NOMO-1 (cell line): ENCODE data around the gene OR11H7.
"Not testable (repeated sequence)": the region's sequence is repeated elsewhere in the genome, so short reads cannot be mapped to it uniquely, and the experiment has no call there.

Experiments
- DNase-seq, 2 experiments: peaks; one replicate each; lab custom pipeline; 2025; ENCODE audit not compliant: unreplicated experiment in 2 of 2; lab: John Stamatoyannopoulos, UW

OR11H7 gene

DNA sequence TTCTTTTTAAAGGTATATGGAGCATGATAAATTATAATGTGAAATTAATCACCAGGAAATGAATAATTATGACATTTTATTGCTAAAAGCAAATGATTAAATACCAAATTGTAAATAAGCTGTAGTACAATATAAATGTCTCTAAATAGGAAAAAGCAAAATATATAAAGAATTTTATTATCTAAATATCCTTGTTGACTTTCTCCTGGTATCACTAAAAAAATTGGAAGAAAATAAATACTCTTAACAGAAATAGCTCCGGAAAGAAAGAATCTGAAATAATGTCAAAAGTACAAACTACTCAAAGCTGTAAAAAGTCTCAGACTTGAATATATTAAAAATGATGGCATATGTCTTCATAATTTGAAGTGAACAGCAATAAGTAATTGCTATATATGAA is at the start of gene OR11H7:
Gene OR11H7, plus strand, starts transcription at position 301 of the 400 bp plus-strand sequence.
- no peak for DNase-seq

DNA sequence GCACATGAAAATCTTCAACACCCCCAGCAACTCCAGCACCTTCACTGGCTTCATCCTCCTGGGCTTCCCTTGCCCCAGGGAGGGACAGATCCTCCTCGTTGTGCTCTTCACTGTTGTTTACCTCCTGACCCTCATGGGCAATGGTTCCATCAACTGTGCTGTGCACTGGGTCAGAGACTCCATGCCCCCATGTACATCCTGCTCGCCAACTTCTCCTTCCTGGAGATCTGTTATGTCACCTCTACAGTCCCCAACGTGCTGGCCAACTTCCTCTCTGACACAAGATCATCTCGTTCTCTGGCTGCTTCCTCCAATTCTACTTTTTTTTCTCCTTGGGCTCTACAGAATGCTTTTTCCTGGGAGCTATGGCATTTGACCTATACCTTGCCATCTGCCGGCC is 49.6 kb upstream of the OR11H7 start:
- peak; percentile 66 to 89 for DNase-seq

DNA sequence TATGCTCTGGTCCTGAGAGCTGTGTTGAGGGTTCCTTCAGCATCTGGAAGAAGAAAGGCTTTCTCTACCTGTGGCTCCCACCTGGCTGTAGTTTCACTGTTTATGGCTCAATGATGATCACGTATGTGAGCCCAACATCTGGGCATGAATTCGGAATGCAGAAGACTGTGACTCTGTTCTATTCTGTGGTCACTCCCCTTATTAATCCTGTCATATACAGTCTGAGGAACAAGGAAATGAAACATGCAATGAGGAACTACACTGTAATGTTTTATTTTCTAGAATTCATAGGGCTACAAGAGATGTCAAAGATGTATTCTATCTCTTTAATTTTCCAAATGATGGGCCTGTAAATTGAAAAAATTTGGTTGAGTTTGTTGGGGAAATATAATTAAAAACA is 48.9 kb upstream of the OR11H7 start:
- peak in 1 of 2 experiments; percentile 94 for DNase-seq

DNA sequence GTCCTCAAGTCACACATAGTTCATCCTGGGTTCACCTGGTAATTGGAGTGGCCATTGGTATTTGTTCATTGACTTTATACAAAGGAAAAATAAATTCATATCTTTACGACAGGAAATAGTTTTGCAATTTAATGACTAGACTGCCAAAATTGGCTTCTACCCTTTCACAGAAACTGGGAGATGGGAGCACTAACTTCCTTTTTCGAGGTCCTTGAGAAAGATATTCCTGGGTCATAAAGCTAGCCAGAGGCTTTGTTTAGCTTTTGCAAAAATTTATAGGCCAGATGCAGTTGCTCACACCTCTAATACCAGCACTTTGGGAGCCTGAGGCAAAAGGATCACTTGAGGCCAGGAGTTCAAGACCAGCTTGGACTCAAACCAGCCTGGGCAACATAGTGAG is 48.3 kb upstream of the OR11H7 start:
- peak in 1 of 2 experiments; percentile 71 for DNase-seq

DNA sequence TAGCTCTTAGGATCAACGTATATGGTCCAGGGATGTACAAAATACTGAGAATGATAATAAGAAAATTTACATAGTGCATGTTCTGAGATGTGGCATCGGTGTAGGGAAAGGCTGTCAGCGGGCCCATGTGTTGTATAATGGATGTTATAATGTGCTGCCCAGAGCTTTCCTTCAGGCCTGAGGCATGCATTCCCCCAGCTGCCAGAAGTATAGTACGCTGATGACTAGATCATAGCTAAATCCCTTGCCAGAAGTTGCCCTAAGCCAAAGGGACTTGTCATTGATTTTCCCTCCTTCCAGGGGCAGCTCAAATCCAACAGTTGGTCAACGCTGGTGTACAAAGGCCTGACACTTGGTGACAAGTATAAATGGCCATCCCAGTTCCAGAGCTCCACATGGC is 44.6 kb upstream of the OR11H7 start:
- DNase-seq, result no peak

DNA sequence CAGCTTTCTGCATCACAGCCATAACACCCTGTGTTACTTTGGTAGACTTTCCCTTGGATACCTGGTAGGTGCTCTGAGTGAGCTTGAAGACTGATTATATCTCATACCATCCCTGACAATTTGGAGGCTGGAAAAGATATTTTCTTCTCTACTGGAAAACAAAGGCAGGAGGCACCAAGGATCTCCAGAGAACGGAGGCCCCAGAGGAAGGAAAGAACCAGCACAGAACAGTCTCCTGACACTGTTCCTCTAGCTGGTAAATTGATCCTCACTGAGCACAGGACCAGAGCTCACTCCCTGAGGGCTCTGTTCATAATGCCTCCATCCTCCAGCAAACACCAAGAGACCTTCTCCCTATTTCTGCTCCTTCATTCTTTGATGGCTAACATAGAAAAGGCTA is 38.2 kb upstream of the OR11H7 start, which contains the start of gene OR11G2:
Gene OR11G2, plus strand, starts transcription at position 301 of the 400 bp plus-strand sequence. CDS start 6,542 bp downstream, outside the sequence.
- DNase-seq, result no peak

DNA sequence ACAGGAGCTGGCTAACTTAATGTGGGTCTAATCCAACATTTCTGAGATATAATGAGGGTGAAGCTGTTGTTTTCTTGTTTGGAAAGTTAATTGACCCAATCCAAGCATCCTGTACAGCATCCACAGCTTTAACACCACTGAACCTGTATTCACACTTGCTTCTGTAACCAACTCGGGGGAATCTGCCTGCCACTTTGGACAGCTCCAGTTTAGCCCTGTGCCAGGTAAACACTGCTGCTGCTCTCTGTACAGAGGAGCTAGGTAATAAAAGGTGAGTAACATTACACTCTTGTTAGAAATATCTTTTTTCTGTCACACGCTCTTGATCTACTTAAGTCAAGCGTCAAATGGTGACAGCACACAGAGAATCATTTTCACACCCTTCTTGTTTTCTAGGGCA is 37.4 kb upstream of the OR11H7 start:
- no peak for DNase-seq

DNA sequence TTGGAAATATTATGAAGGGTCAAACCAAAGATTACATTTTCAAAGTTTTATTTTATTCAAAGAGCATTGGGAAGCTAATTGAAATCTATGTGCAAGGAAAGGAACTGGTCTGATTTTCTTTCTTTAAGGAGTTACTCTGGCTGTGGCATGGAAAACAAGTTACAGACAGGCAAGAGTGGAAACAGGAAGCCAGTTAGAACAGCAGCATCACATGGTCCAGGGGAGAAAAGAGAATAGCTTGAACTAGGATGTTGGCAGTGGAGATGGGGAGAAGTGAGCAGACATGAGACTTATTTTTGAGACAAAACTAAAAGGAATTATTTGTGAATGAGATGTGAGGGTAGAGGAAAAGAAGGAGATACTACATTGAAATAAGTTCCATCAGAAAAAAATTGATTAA is 34.7 kb upstream of the OR11H7 start:
- DNase-seq, result no peak

DNA sequence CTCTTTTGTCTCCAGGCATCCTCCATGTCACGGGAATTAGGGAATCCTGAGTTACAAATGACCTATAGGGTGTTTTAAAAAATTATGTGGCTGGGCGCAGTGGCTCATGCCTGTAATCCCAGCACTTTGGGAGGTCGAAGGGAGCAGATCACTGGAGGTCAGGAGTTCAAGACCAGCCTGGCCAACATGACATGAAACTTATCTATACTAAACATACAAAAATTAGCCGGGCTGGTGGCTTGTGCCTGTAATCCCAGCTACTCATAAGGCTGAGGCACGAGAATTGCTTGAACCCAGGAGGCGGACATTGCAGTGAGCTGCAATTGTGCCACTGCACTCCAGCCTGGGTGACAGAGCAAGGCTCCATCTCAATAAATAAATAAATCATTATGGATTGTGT is 33.6 kb upstream of the OR11H7 start:
- not testable (repeated sequence) for DNase-seq

DNA sequence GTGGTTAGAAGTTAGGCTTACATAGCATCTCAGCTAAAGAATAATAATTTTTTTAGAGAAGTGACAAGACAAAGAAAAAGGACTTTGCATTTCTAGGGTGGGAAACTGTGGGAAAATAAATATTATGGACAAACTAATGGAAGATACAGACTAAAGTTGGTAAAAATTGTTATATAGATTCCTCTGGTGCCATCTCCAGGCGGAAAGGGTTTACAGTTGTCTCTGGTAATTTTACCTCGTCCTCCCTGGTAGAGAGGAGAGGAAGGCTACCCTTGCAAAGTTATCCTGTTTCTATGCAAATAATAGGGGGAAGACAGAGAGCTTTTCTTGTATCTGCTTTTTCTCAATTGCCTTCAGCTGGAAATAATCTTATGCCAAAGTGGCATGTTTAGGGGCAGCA is 32.9 kb upstream of the OR11H7 start:
- no peak for DNase-seq

DNA sequence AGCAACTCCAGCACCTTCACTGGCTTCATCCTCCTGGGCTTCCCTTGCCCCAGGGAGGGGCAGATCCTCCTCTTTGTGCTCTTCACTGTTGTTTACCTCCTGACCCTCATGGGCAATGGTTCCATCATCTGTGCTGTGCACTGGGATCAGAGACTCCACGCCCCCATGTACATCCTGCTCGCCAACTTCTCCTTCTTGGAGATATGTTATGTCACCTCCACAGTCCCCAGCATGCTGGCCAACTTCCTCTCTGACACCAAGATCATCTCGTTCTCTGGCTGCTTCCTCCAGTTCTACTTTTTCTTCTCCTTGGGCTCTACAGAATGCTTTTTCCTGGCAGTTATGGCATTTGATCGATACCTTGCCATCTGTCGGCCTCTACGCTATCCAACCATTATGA is 31.3 kb upstream of the OR11H7 start:
- DNase-seq, result peak; percentile 49 to 68

DNA sequence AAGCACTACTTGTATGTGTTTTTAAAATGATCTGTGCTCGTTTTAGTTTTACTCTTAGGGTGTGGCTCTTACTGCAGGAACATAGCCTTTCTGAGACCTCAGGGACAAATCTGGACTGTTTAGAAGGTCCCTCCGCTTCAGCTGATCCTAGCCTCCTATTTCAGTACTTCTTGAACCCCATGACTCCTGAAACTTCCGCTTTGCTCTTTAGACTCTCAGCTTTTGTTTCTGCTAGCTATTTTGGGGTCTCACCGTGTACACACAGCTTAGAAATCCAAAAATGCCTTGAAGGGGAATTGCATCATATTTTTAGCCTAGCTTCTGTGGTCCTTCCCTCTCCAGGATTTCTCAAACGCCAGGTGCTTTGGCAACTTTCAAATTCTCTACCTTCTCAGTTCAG is 29.8 kb upstream of the OR11H7 start:
- no peak for DNase-seq

DNA sequence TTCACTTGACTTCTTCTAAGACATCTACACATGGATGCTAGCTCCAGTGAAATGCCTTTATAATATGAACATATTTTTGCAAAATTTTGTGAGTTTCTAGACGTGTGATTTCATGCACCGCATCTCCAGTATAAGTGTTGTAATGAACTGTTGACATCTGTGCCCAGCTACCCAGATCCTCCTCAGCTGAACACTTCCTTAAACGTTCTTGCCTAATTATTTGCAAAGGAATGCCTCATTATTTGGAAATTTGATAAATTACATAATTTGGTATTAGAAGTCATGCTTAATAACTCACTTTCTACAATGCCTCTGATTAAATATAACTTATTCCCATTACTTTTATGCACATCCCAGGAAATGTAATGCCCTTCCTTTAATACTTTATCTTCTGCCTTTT is 24.1 kb upstream of the OR11H7 start:
- DNase-seq, result peak in 1 of 2 experiments; percentile 3

DNA sequence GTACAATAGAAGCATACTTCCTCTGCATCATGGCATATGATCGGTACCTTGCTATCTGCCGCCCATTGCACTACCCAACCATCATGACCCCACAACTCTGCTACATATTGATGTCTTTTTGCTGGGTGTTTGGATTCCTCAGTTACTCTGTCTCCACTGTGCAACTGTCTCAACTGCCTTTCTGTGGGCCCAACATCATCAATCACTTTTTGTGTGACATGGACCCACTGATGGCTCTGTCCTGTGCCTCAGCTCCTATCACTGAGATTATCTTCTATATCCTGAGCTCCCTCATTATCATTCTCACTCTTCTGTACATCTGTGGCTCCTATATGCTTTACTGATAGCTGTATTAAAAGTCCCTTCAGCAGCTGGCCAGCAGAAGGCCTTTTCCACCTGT is 19.2 kb upstream of the OR11H7 start:
- DNase-seq, result no peak

DNA sequence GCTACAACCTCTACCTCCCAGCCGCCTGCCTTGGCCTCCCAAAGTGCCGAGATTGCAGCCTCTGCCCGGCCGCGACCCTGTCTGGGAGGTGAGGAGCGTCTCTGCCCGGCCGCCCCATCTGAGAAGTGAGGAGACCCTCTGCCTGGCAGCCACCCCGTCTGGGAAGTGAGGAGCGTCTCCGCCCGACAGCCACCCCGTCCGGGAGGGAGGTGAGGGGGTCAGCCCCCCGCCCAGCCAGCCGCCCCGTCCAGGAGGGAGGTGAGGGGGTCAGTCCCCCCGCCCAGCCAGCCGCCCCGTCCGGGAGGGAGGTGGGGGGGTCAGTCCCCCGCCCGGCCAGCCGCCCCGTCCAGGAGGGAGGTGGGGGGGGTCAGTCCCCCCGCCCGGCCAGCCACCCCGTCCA is 16.4 kb upstream of the OR11H7 start:
- not testable (repeated sequence) for DNase-seq

DNA sequence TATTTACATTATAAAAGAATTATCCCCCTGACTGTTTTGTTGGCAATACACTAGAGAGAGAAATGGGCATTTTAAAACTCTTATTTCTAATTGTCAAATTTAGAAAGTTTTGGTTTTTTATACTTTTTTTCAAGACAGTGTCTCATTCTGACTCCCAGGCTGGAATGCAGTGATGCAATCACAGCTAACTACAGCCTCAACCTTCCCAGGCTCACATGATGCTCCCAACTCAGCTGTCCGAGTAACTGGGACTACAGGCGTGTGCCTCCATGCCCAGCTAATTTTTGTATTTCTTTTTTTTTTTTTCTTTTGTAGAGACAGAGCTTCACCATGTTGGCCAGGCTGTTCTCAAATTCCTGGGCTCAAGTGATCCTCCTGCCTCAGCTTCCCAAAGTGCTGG is 13.6 kb upstream of the OR11H7 start:
- DNase-seq, result no peak

DNA sequence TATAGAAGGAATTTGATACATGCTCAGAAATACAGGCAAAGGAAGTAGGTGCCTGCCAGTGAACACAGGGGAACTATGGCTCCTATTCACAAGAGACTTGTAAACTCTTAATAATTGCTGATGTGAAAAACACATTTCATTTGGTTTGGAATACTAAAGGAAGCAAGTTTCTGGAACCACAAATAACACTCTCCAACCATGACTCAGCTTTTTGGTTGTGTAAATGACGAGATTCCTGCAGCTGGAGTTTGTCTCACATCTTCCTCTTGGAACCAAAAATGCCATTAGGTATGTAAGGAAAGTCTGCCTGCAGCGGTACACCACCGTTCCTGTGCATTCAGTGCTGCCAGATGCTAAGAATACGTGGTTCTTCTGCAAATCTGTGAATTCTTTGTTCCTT is 9.7 kb upstream of the OR11H7 start:
- no peak for DNase-seq

DNA sequence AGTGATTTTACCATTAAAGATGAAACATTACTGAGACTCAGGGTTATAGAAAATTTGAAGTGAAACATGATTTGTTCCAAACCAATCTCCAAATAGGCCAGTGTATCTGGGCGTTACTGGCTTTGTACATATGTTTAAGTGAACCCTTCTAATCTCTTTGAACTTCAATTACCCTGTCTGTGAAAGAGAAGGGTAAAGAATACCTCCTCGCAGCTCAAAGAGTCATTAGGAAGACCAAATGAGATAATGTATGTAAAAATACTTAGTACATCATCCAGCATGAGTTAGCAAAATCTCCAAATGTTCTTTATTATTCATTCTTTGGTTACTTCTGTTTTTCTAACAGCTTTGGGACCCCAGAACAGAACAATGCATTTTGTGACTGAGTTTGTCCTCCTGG is 5.4 kb upstream of the OR11H7 start, which contains the start of gene OR11H6:
Gene OR11H6, plus strand, starts transcription at position 301 of the 400 bp plus-strand sequence. Its CDS starts 0 bp downstream, at position 301.
- DNase-seq, result no peak

DNA sequence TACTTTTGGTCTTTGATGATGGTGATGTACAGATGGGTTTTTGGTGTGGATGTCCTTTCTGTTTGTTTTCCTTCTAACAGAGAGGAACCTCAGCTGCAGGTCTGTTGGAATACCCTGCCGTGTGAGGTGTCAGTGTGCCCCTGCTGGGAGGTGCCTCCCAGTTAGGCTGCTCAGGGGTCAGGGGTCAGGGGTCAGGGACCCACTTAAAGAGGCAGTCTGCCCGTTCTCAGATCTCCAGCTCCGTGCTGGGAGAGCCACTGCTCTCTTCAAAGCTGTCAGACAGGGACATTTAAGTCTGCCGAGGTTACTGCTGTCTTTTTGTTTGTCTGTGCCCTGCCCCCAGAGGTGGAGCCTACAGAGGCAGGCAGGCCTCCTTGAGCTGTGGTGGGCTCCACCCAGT is 6.6 kb downstream of the OR11H7 start:
- not testable (repeated sequence) for DNase-seq

DNA sequence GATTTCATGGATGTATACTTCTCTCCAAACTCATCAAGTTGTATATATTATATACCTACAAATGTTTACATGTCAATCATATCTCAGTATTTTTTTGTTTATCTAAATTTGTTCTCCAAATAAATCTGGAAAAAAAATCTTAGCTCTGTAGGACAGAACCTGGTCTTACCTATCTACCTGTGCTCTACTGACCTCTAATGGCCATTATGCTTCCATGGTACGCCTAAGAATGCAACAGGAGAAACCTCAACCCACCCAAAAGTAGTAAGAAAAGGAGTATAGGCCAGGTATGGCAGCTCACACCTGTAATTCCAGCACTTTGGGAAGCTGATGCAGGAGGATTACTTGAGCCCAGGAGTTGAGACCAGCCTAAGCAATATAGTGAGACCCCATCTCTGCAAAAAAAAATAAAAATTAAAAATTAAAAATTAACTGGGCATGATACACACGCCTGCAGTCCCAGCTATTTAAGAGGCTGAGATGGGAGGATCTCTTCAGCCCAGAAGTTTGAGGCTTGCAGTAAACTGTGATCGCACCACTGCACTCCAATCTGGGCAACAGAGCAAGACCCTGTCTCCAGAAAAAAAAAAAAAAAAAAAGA is 19.0 kb downstream of the OR11H7 start:
- peak in 1 of 2 experiments; percentile 25 for DNase-seq

DNA sequence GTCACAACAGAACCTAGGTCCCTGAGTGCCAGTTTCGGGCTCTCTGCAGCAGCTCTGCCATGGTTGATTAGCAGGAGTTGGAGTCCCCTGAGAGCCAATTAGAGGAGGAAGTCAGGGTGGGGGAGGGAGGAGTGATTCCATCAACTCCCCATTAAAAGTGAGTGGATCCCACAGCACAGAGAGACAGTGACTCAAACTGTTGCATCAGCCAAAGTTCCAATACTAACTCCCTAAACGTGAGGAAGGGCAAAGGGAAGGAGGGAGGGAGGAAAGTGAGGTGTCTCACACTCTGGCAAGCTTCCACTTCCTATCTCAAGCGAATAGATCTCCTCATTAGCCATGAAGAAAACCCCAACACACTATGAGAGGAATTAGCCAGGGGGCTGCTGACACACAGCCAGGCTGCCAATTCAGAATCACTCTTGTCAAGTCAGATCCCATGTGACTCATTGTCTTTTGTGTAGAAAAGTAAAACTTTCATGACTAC is 33.9 kb downstream of the OR11H7 start:
- DNase-seq, result no peak

DNA sequence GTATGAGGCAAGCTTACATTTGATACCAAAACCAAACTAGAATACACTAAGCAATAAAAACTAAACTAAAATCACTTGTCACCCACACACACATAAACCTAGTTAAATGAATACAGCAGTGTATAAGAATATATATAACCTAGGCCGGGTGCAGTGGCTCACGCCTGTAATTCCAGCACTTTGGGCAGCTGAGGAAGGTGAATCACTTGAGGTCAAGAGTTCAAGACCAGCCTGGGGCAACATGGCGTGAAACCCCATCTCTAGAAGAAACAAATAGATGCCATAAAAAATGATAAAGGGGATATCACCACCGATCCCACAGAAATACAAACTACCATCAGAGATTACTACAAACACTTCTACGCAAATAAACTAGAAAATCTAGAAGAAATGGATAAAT is 35.6 kb downstream of the OR11H7 start:
- not testable (repeated sequence) for DNase-seq

DNA sequence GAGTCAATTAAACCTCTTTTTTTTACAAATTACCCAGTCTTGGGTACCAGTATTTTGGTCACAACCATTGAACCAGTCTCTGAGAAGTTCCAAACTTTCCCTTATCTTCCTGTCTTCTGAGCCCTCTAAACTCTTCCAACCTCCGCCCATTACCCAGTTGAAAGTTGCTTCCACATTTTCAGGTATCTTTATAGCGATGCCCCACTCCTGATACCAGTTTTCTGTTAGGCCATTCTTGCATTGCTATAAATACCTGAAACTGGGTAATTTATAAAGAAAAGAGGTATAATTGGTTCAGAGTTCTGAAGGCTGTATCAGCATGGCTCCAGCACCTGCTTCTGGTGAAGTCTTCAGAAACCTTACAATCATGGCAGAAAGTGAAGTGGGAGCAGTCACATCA is 45.3 kb downstream of the OR11H7 start:
- DNase-seq, result no peak
